ENCODE measurements around the gene F12.

DNA sequence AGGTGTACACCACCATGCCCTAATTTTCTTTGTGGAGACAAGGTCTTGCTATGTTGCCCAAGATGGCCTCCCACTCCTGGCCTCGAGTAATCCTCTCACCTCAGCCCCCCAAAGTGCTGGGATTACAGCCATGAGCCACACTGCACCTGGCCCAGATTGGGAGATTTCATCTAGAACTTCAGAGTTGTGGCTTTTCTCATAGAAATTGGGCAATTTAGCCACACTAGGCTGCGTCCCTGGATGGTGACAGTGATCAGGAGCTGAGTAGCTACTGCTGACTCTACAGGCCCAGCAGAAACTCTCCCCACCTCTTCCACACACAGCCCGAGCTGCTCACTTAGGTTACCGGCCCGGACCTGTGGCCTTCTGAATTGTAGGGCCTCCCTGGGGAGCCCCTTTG, 16.6 kb downstream of the F12 start:
- TF ChIP-seq, protein P1, sequence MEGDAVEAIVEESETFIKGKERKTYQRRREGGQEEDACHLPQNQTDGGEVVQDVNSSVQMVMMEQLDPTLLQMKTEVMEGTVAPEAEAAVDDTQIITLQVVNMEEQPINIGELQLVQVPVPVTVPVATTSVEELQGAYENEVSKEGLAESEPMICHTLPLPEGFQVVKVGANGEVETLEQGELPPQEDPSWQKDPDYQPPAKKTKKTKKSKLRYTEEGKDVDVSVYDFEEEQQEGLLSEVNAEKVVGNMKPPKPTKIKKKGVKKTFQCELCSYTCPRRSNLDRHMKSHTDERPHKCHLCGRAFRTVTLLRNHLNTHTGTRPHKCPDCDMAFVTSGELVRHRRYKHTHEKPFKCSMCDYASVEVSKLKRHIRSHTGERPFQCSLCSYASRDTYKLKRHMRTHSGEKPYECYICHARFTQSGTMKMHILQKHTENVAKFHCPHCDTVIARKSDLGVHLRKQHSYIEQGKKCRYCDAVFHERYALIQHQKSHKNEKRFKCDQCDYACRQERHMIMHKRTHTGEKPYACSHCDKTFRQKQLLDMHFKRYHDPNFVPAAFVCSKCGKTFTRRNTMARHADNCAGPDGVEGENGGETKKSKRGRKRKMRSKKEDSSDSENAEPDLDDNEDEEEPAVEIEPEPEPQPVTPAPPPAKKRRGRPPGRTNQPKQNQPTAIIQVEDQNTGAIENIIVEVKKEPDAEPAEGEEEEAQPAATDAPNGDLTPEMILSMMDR (IDR thresholded peaks at IDR 0.05; ENCODE audit: low read depth, low read length) = no peak
- no peak for TF ChIP-seq POLR2A (IDR thresholded peaks at IDR 0.05; ENCODE audit: extremely low read depth, insufficient read length)

Measured in NB4 (cell line).